Stimulated activated CD4-positive, alpha-beta T cell treated with anti-CD3 and anti-CD28 coated beads, Interleukin-4, amount 100 ng/mL, for 24 hours (primary cell): ENCODE measurements around the gene FOXC2.

Source experiments
- DNase-seq: peaks from one replicate; pipeline ENCODE4 v3.0.0-alpha.2; 2020

The FOXC2 gene

GRCh38 chr16:86593913-86594620 is 27.4 kb downstream of the FOXC2 start:
- DNase-seq, result no peak

GRCh38 chr16:86594721-86595120 is 28.1 kb downstream of the FOXC2 start:
- no peak for DNase-seq

- DNase-seq, result no peak
Measured at GRCh38 chr16:86595983-86596605, 29.5 kb downstream of the FOXC2 start.

GRCh38 chr16:86597126-86597879 is 30.7 kb downstream of the FOXC2 start:
- no peak for DNase-seq

GRCh38 chr16:86597880-86598606 is 31.4 kb downstream of the FOXC2 start:
- no peak for DNase-seq

GRCh38 chr16:86598607-86599565 is 32.3 kb downstream of the FOXC2 start:
- no peak for DNase-seq

- no peak for DNase-seq
Measured at GRCh38 chr16:86601356-86601755, 34.7 kb downstream of the FOXC2 start.

GRCh38 chr16:86602521-86602920 is 35.9 kb downstream of the FOXC2 start:
- DNase-seq, result no peak

GRCh38 chr16:86604436-86605193 is 38.0 kb downstream of the FOXC2 start:
- peak; percentile 40 for DNase-seq

- no peak for DNase-seq
Measured at GRCh38 chr16:86605950-86606349, 39.3 kb downstream of the FOXC2 start.

GRCh38 chr16:86608301-86608747 is 41.7 kb downstream of the FOXC2 start:
- DNase-seq, result no peak

- no peak for DNase-seq
Measured at GRCh38 chr16:86609115-86609514, 42.5 kb downstream of the FOXC2 start.

GRCh38 chr16:86609661-86610060 is 43.0 kb downstream of the FOXC2 start:
- no peak for DNase-seq

- no peak for DNase-seq
Measured at GRCh38 chr16:86610779-86611524, 44.3 kb downstream of the FOXC2 start.

- no peak for DNase-seq
Measured at GRCh38 chr16:86611525-86611855, 44.9 kb downstream of the FOXC2 start.

- no peak for DNase-seq
Measured at GRCh38 chr16:86611941-86612340, 45.3 kb downstream of the FOXC2 start.

- no peak for DNase-seq
Measured at GRCh38 chr16:86614699-86615098, 48.1 kb downstream of the FOXC2 start.

GRCh38 chr16:86616906-86617305 is 50.3 kb downstream of the FOXC2 start:
- DNase-seq, result no peak

- no peak for DNase-seq
Measured at GRCh38 chr16:86618431-86619238, 52.0 kb downstream of the FOXC2 start.
